GM19324 (cell line): Measurements from ENCODE around the gene PPARGC1A.

Experiments
- ATAC-seq: cut with Tn5 transposase; IDR thresholded peaks from one replicate; pipeline ENCODE4 v1.9.1; 2021; ENCODE audit warnings: mild to moderate bottlenecking, moderate library complexity; ENCODE audit not compliant: unreplicated experiment, low FRiP score

PPARGC1A gene

DNA sequence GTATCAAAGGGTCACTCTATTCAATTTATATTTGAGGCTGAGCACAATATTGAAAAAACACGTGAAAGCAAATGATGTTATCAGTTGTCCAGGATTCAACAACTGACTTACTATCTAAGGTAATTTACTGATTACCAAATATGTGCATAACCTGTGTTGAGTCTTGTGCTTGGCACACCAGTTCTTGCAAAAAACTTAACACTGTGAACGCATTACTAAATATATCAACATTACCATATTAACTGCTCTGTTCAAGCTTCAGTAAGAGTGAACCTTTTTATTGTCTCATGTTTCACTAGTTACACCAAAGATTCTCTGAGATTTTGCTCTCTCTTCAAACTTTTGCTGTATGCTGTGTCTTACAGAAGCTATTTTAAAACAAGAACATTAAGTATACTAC, 38.4 kb downstream of the PPARGC1A start:
- ATAC-seq, result no peak

- ATAC-seq, result no peak
Observed at GRCh38 chr4:23847158-23847557, 42.7 kb downstream of the PPARGC1A start.

DNA sequence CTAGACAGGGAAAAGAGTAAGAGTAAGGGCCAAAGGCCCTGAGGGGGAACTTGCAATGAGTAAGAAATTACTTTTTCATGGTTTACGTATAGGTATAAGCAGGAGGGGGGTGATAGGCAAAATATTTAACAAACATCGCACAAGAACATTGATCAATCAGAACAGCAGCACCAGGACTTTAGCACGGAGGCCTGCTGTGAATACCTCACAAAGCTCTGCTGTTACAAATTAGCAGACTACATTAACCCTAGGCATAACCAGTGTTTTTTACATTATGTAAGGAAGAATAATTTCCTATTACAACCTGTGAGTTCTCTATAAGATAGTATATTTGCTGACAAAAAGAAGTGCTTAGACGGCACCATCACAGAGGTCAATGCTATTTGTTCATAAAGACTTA, 44.9 kb downstream of the PPARGC1A start:
- no peak for ATAC-seq

DNA sequence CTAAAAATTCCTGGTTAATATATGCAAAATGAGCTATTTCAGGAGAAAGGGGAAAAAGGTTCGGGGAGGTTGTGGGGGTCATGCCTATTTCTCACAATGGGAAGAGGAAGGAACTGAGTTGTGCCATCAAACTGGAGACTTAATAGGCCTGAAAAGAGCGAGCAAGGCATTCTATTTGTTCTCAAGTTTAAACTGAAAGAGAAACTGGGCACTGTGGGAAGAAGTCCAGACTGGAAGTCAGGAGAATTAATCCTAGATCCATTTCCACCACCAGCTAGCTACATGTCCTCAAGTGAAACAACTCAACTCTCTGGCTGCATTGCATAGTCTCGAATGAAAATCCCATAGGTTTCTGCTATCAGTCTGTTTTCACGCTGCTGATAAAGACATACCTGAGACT, 50.6 kb downstream of the PPARGC1A start:
- no peak for ATAC-seq

DNA sequence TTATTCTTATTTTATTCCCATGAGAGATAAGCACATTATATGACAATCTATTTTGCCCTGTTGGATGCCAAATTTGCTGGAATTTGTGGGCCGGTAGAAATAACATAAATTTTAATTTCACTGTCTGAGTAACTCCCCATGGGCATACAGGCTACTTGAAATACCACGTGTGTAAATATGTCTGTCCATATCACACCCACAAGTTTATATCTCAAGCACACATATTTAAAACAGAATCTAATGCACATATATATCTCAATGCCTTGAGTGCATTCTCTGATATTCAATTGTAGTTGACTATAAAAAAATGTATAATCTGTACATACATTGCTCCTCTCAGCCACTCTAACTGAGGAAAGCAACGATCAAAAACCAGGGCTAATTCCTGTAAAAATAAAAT, 51.2 kb downstream of the PPARGC1A start:
- ATAC-seq, result no peak

GRCh38 chr4:23838131-23838530, 51.7 kb downstream of the PPARGC1A start:
- ATAC-seq, result no peak

DNA sequence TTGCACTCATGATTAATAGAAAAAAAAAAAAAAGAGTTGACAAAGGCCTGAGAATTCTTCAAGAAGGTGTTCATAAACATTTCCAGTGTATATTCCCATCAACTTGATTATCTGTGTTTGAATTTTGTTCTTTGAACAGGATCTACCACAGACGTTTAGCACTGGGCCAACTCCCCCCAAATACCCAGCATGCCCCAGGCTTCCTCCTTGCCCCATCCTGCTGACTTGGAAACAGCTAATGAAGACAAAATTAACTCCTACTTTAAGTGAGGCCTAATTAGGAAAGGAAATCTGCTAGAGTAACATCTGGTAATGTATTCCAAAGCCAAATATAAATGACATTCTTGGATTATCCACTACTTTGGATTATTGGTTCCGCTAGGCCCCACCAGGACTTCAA, 52.5 kb downstream of the PPARGC1A start:
- no peak for ATAC-seq

GRCh38 chr4:23835774-23836478, 53.9 kb downstream of the PPARGC1A start:
- no peak for ATAC-seq

DNA sequence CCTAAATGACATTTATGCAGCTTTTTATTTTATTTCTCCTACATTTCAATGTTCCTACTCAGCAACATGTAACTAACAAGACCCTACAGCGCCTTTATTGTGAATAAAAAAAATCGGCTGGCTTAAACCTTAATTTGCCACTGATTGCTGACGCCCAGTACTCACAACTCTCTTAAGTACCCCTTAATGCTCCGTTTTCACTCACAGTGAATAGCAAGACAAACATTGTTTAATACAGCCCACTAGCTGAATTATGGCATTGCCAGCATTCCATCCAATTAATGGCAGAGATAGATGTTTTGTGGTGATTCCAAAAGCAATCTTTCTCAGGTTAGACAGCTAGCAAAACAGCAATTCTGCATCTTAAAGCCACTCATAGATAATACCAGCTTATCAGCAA, 61.1 kb downstream of the PPARGC1A start:
- no peak for ATAC-seq

DNA sequence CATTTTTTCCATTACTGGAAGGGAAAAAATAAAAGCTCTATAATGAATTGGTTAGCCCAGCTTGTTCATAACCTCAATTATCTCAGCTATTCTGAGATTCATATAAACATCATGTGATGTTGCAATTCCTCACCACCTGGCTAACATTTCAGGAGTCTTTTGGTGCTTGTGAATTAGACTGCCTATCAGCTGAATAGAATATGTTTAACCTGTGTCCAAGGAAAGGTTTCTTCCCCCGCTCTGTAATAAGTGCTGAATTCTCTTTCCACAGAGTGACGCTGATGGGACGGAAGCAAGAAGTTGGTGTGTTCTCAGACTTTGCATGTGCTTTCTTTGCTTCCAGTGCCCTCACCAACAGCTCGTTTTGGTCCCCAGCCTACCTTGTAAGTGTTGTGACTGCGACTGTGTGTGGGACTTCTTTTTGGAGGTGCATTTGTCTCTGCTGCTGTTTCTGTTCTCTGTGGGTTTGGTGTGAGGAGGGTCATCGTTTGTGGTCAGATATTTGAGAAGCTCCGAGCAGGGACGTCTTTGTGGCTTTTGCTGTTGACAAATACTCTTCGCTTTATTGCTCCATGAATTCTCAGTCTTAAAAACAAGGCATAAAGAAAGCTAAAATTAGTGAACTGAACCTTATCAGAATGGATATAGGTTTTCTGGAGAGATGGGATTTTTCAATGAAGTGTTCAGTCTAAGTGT, 61.7 kb downstream of the PPARGC1A start:
- no peak for ATAC-seq

DNA sequence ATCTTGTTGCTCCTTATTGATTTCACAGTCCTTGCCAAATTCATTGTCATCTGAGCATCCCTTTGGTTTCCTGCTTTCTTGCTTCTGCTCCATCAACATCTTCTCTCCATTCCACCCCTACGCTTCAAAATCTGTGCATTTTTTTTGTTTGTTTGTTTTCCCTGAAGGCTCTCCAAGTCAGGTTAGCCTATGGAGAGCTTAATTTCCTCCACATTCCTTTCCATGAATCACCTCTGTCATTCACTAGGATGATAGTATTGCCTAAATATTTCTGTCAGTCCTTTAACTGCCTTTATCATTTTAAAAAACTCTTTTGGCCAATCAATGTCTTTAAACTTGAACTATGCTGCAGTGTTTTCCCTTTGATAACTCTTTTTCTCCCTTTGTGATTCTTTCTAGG, 67.7 kb downstream of the PPARGC1A start:
- no peak for ATAC-seq

DNA sequence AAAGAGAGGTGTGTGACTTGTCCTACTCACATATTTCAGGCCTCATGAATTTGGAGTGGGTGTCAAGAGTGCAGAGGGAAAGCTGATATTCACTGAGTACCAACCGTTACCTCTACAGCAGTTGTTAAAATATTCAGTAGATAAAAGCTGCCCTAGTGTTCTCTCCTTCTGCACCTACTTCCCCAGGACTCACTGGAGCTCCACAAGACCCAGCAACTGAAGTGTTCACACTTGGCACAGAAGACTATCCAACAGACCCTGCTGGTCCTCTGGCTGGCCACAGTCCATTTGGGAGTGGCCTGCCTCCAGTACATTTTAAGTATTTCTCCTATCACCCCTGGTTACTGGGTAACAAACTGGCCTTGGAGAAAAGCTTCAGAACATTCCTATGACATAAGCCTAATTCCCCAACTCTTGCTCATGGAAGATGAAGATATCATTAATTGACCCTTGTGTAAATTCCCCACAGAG, 70.8 kb downstream of the PPARGC1A start:
- no peak for ATAC-seq

GRCh38 chr4:23818097-23818885, 71.6 kb downstream of the PPARGC1A start:
- no peak for ATAC-seq

DNA sequence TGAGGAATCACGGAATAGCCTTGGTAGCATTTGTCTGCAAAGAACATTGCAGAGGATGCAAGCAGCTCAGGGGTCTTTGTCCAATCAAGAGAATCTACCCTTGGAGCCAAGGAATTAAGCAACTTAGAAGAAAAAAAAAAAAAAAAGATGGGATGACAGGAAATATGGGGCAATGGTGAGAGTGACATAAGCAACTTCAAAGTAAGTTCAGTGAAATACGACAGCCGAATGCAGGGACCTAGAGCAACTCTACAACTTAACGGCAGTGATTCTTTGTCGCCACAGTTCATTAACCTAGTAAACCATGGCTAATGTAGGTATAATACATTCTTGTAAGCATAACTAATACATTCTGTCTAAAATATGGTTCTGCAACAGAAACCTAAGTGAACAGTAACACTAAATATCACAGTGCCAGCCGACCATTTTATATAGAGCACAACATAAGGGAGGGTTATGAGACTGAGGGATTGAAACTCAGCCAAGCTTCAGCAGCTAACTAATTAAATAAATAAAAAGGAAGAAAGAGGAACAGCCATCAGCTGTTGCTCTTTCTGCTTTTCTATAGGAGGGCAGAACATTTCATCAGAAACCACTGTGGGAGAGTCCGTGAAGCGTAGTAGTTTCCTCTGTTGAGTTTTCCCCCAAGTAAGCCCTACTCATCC, 74.7 kb downstream of the PPARGC1A start:
- no peak for ATAC-seq

DNA sequence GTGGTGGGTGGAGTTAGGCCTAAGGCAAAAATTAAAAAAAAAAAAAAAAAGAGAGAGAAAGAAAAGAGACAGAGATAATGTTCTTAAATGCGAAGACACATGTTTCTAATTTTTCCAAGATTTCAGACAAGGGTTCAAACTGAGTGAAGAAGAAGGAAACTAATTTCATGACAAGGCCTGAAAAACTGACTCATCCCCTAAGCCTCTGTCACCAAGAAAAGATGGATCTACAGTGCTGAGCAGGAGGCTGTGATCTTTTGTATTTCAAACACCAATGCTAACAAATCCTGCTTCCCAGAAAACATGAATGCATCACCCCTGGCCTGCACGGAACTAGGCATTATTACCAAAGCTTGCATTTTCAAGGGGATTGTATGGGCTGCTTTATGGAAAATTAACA, 75.3 kb downstream of the PPARGC1A start:
- no peak for ATAC-seq

DNA sequence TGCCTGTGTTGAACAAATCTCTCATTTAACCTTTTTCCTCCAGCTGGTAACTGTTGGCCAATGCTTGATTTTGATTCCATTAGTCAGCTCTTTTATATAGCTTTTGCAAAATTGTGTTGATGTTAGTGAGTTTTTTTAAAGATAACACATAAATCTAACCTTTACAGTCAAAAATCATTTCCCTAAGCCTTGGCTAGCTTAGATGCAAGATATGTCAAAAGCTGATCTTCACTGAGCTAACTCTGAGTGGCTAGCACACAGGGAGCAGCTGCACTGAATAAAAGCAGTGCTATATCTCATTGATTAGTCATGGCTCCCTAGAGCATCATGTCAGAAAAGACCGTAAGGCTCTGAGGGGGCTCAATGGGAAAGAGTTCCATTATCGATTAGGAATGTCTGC, 78.7 kb downstream of the PPARGC1A start:
- ATAC-seq, result no peak

GRCh38 chr4:23805450-23805851, 84.4 kb downstream of the PPARGC1A start:
- ATAC-seq, result no peak

- no peak for ATAC-seq
Observed at GRCh38 chr4:23789762-23790161, 100.1 kb downstream of the PPARGC1A start.

GRCh38 chr4:23788460-23788859, 101.4 kb downstream of the PPARGC1A start:
- ATAC-seq, result no peak

DNA sequence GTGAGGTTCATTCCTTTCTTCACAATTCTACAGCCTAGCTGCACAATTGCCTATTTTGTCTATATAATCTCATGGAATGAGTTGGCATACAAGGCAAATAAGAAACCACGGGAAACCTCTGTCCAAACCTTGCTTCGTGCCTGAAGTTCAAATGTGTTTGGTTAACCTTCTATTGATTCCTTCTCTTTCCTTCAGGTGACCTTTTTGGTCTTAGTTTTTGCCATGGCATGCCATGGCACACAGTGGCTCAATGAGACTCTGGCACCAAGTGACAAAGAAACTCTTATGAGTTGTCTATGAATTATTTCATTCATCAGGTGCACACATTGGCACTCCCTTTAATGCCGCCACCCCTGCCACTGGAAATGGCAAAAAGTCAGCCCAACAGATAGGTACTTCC, 101.8 kb downstream of the PPARGC1A start:
- ATAC-seq, result no peak
